ENCODE results near the gene NR1H3. TPM values are rescaled to one million over a fixed set of nuclear protein-coding genes. Genes with fewer than 3 reads are reported as not detected.

The NR1H3 gene
- total and polyA plus RNA-seq, 2 donors (not counting 1 experiment from before 2014, with no cell fraction given): 21.3 to 56.3 TPM

GRCh38 chr11:47285969-47286770 lies 28.4 kb downstream of the NR1H3 start:
- Histone ChIP-seq H3K4me2 (ENCODE audit: extremely low read depth, insufficient read depth, low read length) (no peak overlapping the region), H3K9me3 (ENCODE audit: control insufficient read depth, insufficient read depth, low read depth, low read length) (no peaks in the 10 kb centered on the region), H3K4me3 (replicated peaks in 1 of 4; ENCODE audit: control extremely low read depth in 1 of 4, insufficient read depth in 1 of 4, low read depth in 3 of 4, low read length in 4 of 4) (no peak overlapping the region), H3K4me1 (ENCODE audit: control insufficient read depth, extremely low read depth, insufficient read depth, low read length) (no peaks in the 10 kb centered on the region), H3K79me2 (ENCODE audit: control insufficient read depth, insufficient read depth, low read length) (no peaks in the 10 kb centered on the region), H4K20me1 (ENCODE audit: control insufficient read depth, extremely low read depth, insufficient read depth, low read length) (no peaks in the 10 kb centered on the region), H3K27me3 (ENCODE audit: control insufficient read depth, insufficient read depth, low read length) (no peaks in the 10 kb centered on the region), H2AFZ (ENCODE audit: low read length) (no peak overlapping the region), H3K27ac (ENCODE audit: insufficient read depth, low read length) (no peak overlapping the region), H3K9ac (ENCODE audit: insufficient read depth, low read length) (no peak overlapping the region), H3K36me3 (ENCODE audit: control insufficient read depth, insufficient read depth, low read length) (peaks cover 36% of the 10 kb centered on the region)
- TF ChIP-seq EZH2 (IDR thresholded peaks at IDR 0.05; ENCODE audit: low read length, missing control alignments) (no peak), CTCF (conservative IDR thresholded peaks at IDR 0.05 in 1 of 2, IDR thresholded peaks at IDR 0.05 in 1 of 2; ENCODE audit: low read depth in 1 of 2, low read length in 2 of 2) (no peak)
- no peak for DNase-seq (ENCODE audit: low read depth in 2 of 2)

GRCh38 chr11:47288066-47288465 lies 30.3 kb downstream of the NR1H3 start:
- DNase-seq (ENCODE audit: low read depth in 2 of 2): no peak
- TF ChIP-seq EZH2 (IDR thresholded peaks at IDR 0.05; ENCODE audit: low read length, missing control alignments) (no peak), CTCF (conservative IDR thresholded peaks at IDR 0.05 in 1 of 2, IDR thresholded peaks at IDR 0.05 in 1 of 2; ENCODE audit: low read depth in 1 of 2, low read length in 2 of 2) (no peak)
- Histone ChIP-seq H2AFZ (ENCODE audit: low read length) (no peak overlapping the region), H3K4me3 (replicated peaks in 1 of 4; ENCODE audit: control extremely low read depth in 1 of 4, insufficient read depth in 1 of 4, low read depth in 3 of 4, low read length in 4 of 4) (no peak overlapping the region), H3K4me2 (ENCODE audit: extremely low read depth, insufficient read depth, low read length) (no peak overlapping the region), H3K4me1 (ENCODE audit: control insufficient read depth, extremely low read depth, insufficient read depth, low read length) (no peaks in the 10 kb centered on the region), H3K27ac (ENCODE audit: insufficient read depth, low read length) (no peak overlapping the region), H3K36me3 (ENCODE audit: control insufficient read depth, insufficient read depth, low read length) (peaks cover 31% of the 10 kb centered on the region), H3K9me3 (ENCODE audit: control insufficient read depth, insufficient read depth, low read depth, low read length) (no peaks in the 10 kb centered on the region), H3K27me3 (ENCODE audit: control insufficient read depth, insufficient read depth, low read length) (no peaks in the 10 kb centered on the region), H4K20me1 (ENCODE audit: control insufficient read depth, extremely low read depth, insufficient read depth, low read length) (no peaks in the 10 kb centered on the region), H3K79me2 (ENCODE audit: control insufficient read depth, insufficient read depth, low read length) (no peaks in the 10 kb centered on the region), H3K9ac (ENCODE audit: insufficient read depth, low read length) (no peak overlapping the region)

GRCh38 chr11:47289856-47290255 lies 32.1 kb downstream of the NR1H3 start:
- peaks cover 23% of the 10 kb centered on the region for H3K36me3 ChIP-seq (ENCODE audit: control insufficient read depth, insufficient read depth, low read length)
- H3K4me2 ChIP-seq (ENCODE audit: extremely low read depth, insufficient read depth, low read length): no peak overlapping the region
- TF ChIP-seq CTCF (conservative IDR thresholded peaks at IDR 0.05 in 1 of 2, IDR thresholded peaks at IDR 0.05 in 1 of 2; ENCODE audit: low read depth in 1 of 2, low read length in 2 of 2): no peak
- TF ChIP-seq EZH2 (IDR thresholded peaks at IDR 0.05; ENCODE audit: low read length, missing control alignments): no peak

More at GRCh38 chr11:47289856-47290255, 32.1 kb downstream of the NR1H3 start:
- no peak overlapping the region for H3K9ac ChIP-seq (ENCODE audit: insufficient read depth, low read length)
- no peaks in the 10 kb centered on the region for H3K79me2 ChIP-seq (ENCODE audit: control insufficient read depth, insufficient read depth, low read length)
- H3K27me3 ChIP-seq (ENCODE audit: control insufficient read depth, insufficient read depth, low read length): no peaks in the 10 kb centered on the region
- no peaks in the 10 kb centered on the region for H3K4me1 ChIP-seq (ENCODE audit: control insufficient read depth, extremely low read depth, insufficient read depth, low read length)
- no peak overlapping the region for H3K4me3 ChIP-seq (replicated peaks in 1 of 4; ENCODE audit: control extremely low read depth in 1 of 4, insufficient read depth in 1 of 4, low read depth in 3 of 4, low read length in 4 of 4)
- no peak overlapping the region for H2AFZ ChIP-seq (ENCODE audit: low read length)
- H3K9me3 ChIP-seq (ENCODE audit: control insufficient read depth, insufficient read depth, low read depth, low read length): no peaks in the 10 kb centered on the region
- no peaks in the 10 kb centered on the region for H4K20me1 ChIP-seq (ENCODE audit: control insufficient read depth, extremely low read depth, insufficient read depth, low read length)
- no peak overlapping the region for H3K27ac ChIP-seq (ENCODE audit: insufficient read depth, low read length)
- DNase-seq (ENCODE audit: low read depth in 2 of 2): no peak

Data from fibroblast of lung (primary cell).